HG03439 (cell line): ENCODE data around the gene TVP23A.
"Not testable (repeated sequence)": the region's sequence is repeated elsewhere in the genome, so short reads cannot be mapped to it uniquely, and the experiment has no call there.

Experiments used
- ATAC-seq: cut with Tn5 transposase; IDR thresholded peaks from one replicate; pipeline ENCODE4 v1.9.1; 2021; ENCODE audit warnings: mild to moderate bottlenecking, moderate library complexity; ENCODE audit not compliant: unreplicated experiment

TVP23A gene

GRCh38 chr16:10752843-10753523 lies 65.6 kb downstream of the TVP23A start:
- ATAC-seq = no peak

- ATAC-seq = no peak
These were observed 67.3 kb downstream of the TVP23A start for GRCh38 chr16:10751291-10751697.

GRCh38 chr16:10750793-10751192 lies 67.8 kb downstream of the TVP23A start:
- ATAC-seq = no peak

GRCh38 chr16:10745841-10746240 lies 72.8 kb downstream of the TVP23A start:
- ATAC-seq = no peak

GRCh38 chr16:10744370-10745030 lies 74.1 kb downstream of the TVP23A start:
- no peak for ATAC-seq

- peak; percentile 74 for ATAC-seq
These were observed 74.8 kb downstream of the TVP23A start, which contains the start of gene NUBP1 for GRCh38 chr16:10743610-10744369. Gene NUBP1, plus strand, starts transcription at chr16:10743842. Its CDS starts 22 bp downstream, at chr16:10743864.

GRCh38 chr16:10743227-10743609 lies 75.4 kb downstream of the TVP23A start:
- no peak for ATAC-seq

- no peak for ATAC-seq
These were observed 76.8 kb downstream of the TVP23A start for GRCh38 chr16:10741844-10742243.

GRCh38 chr16:10741249-10741648 lies 77.3 kb downstream of the TVP23A start:
- not testable (repeated sequence) for ATAC-seq

- ATAC-seq = no peak
These were observed 77.8 kb downstream of the TVP23A start for GRCh38 chr16:10740845-10741208.

- ATAC-seq = no peak
These were observed 78.4 kb downstream of the TVP23A start for GRCh38 chr16:10740000-10740844.

- ATAC-seq = peak; percentile 57
These were observed 80.1 kb downstream of the TVP23A start for GRCh38 chr16:10738231-10739077.

- ATAC-seq = peak; percentile 44
These were observed 81.4 kb downstream of the TVP23A start for GRCh38 chr16:10737068-10737625.

GRCh38 chr16:10731790-10732189 lies 86.8 kb downstream of the TVP23A start:
- no peak for ATAC-seq

GRCh38 chr16:10729104-10730048 lies 89.2 kb downstream of the TVP23A start:
- no peak for ATAC-seq

GRCh38 chr16:10728003-10728887 lies 90.3 kb downstream of the TVP23A start:
- no peak for ATAC-seq
